ENCODE measurements around the gene ASB6.

The ASB6 gene

DNA sequence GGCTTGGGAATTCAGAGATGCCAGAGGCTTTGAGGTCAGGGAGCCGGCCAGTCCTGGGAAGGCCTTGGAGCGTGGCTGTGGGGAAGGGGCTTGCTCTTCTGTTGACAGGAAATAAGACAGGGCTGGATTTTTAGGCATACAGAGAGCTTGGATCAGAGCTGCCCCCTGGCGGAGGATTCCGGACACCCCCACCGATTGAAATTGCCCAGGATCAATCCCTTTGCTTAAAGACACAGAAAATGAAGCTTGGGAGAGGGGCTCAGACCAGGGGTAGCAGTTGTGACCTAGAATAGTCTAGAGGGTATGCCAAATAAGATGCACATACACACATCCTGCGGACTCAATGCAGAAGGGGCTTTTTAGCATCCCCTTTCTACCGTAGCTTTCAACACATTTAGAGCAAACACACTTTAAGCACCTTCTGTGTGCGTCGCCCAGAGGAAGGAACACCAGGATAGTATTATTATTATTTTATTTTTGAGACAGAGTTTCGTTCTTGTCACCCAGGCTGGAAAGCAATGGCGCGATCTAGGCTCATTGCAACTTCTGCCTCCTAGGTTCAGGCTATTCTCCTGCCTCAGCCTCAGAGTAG is 17.7 kb downstream of the ASB6 start:
- Histone ChIP-seq H3K27ac (replicated peaks) (peak overlapping the region; percentile 95), H3K4me3 (replicated peaks; ENCODE audit: insufficient read depth, low read length) (no peak overlapping the region), H3K27me3 (ENCODE audit: insufficient read depth, poor library complexity, severe bottlenecking) (peaks cover 6% of the 10 kb centered on the region)
- TF ChIP-seq, protein P1, sequence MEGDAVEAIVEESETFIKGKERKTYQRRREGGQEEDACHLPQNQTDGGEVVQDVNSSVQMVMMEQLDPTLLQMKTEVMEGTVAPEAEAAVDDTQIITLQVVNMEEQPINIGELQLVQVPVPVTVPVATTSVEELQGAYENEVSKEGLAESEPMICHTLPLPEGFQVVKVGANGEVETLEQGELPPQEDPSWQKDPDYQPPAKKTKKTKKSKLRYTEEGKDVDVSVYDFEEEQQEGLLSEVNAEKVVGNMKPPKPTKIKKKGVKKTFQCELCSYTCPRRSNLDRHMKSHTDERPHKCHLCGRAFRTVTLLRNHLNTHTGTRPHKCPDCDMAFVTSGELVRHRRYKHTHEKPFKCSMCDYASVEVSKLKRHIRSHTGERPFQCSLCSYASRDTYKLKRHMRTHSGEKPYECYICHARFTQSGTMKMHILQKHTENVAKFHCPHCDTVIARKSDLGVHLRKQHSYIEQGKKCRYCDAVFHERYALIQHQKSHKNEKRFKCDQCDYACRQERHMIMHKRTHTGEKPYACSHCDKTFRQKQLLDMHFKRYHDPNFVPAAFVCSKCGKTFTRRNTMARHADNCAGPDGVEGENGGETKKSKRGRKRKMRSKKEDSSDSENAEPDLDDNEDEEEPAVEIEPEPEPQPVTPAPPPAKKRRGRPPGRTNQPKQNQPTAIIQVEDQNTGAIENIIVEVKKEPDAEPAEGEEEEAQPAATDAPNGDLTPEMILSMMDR (IDR thresholded peaks at IDR 0.05; ENCODE audit: insufficient read depth, low read length): peak; percentile 63
- no peak for TF ChIP-seq SPI1 (IDR thresholded peaks at IDR 0.05; ENCODE audit: borderline replicate concordance, low read depth)
- peak in 1 of 2 experiments; percentile 76 for DNase-seq (ENCODE audit: low read depth in 1 of 2, low spot score in 1 of 2)

- no peak overlapping the region for H3K4me3 ChIP-seq (replicated peaks; ENCODE audit: insufficient read depth, low read length)
- peaks cover 9% of the 10 kb centered on the region for H3K27me3 ChIP-seq (ENCODE audit: insufficient read depth, poor library complexity, severe bottlenecking)
- peak; percentile 68 to 70 for DNase-seq (ENCODE audit: low read depth in 1 of 2, low spot score in 1 of 2)
- H3K27ac ChIP-seq (replicated peaks): peak overlapping the region; percentile 95
- TF ChIP-seq REST (IDR thresholded peaks at IDR 0.05; ENCODE audit: insufficient replicate concordance, low read depth) (no peak), GABPA (IDR thresholded peaks at IDR 0.05; ENCODE audit: low read depth) (no peak), POLR2AphosphoS5 (IDR thresholded peaks at IDR 0.05; ENCODE audit: low read depth) (no peak), SPI1 (IDR thresholded peaks at IDR 0.05; ENCODE audit: borderline replicate concordance, low read depth) (no peak)
- TF ChIP-seq, protein P1 (IDR thresholded peaks at IDR 0.05; ENCODE audit: insufficient read depth, low read length): no peak
Measured at GRCh38 chr9:129623331-129623730, 18.6 kb downstream of the ASB6 start.

DNA sequence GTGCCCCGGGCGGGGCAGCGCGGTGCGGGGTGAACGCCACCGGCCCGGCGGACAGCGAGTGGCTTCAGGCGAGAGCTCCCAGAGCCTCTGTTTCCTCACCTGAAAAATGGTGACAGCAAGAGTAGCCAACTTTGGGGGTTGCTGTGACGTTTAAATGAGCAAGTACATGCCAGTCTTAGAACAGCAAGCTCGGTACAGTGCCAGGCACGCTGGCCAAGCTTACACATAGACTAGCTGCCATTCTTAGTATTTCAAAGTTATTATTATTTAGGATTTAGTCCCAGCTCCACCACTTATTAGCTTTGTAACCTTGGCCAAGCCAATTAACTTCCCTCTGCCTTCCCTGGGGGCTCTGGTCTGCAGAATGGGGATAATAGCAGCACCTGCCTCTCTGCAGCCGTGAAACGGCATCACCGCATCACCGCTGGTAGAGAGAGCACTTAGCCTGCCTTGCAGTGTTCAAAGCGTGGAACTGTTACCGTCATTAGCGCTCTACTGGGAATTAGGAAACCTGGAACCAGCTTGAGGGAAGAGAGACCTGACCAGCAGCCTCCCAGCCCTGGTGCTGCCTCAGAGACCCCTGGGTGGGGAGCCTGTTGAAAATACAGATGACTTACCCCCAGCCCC is 21.2 kb downstream of the ASB6 start, which contains the start of gene C9orf50:
Gene C9orf50 (minus strand): TSS at position 433 of the 627 bp plus-strand sequence. CDS start 527 bp downstream, outside the sequence.
- no peak for DNase-seq (ENCODE audit: low read depth in 1 of 2, low spot score in 1 of 2)
- Histone ChIP-seq H3K27me3 (ENCODE audit: insufficient read depth, poor library complexity, severe bottlenecking) (peaks cover 9% of the 10 kb centered on the region), H3K27ac (replicated peaks) (no peak within 1 kb of the TSS), H3K4me3 (replicated peaks; ENCODE audit: insufficient read depth, low read length) (peak within 1 kb of the TSS; percentile 32)
- TF ChIP-seq POLR2AphosphoS5 (IDR thresholded peaks at IDR 0.05; ENCODE audit: low read depth): no peak
- TF ChIP-seq SPI1 (IDR thresholded peaks at IDR 0.05; ENCODE audit: borderline replicate concordance, low read depth): no peak
- TF ChIP-seq, protein P1 (IDR thresholded peaks at IDR 0.05; ENCODE audit: insufficient read depth, low read length): no peak
- no peak for TF ChIP-seq GABPA (IDR thresholded peaks at IDR 0.05; ENCODE audit: low read depth)
- TF ChIP-seq REST (IDR thresholded peaks at IDR 0.05; ENCODE audit: insufficient replicate concordance, low read depth): no peak

Measured in HL-60 (cell line).